SK-N-DZ (cell line): ENCODE results near the gene MMP7.
A peak's percentile ranks its signal among the peaks of the same experiment; 100 is the strongest.

ENCODE experiments used
- DNase-seq: peaks from one replicate; pipeline ENCODE4 v3.0.0-alpha.2; 2015; ENCODE audit warnings: low spot score

Gene MMP7

GRCh38 chr11:102495161-102496042 is 35.1 kb downstream of the MMP7 start:
- peak; percentile 54 for DNase-seq

DNA sequence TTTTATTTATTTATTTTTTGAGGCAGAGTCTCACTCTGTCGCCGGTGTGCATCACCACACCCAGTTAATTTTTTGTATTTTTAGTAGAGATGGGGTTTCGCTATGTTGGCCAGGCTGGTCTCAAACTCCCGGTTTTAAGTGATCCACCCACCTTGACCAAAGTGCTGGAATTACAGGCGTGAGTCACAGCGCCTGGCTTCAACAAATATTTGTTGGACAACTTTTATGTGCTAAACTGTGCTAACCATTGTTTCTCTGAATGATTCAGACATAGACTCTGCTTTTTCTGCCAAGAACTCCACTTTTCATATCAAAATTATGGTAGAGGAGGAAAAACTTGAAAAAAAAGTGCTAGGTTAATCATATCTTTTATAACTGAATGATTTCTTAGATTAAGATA is 36.3 kb downstream of the MMP7 start:
- DNase-seq: no peak

GRCh38 chr11:102493524-102493923 is 37.0 kb downstream of the MMP7 start:
- DNase-seq: no peak

DNA sequence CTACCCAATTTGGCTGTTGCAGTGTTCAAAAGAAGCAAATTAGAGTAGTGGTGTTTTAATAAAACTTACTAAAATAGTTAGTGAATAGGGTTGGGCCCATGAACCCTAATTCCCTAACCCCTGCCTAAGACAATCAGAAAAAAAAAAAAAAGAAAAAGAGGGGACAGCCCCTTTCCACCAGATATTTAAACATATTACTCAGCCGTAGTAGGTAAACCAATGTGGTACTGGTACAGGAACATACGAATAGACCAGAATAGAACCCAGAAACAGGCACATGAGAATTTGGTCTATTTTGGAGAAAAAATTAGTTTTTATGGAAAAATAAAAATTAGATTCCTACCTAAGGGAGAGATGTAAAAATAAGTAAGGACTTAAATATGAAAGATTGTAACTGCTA is 38.6 kb downstream of the MMP7 start:
- DNase-seq: no peak

- no peak for DNase-seq
These were observed 41.1 kb downstream of the MMP7 start for GRCh38 chr11:102489186-102490145.

DNA sequence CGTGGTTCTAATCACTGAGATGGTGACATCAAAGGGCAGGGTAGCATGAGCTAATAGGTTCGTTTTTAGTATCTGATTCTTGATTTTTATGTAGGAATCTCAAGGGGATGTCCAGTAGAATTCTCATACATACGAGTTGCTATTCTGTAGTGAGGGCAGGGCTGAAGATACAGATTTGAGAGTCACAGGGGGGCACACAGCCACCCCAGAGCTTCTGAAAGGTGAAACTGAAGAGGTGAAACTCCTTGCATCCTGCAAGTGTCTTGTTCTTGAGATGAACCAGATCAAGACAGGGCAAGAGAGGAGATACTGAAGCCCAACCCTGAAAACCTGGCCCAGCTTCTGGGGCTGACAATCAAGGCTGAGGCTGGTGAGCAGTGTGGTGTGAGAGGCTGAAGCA is 42.3 kb downstream of the MMP7 start:
- no peak for DNase-seq

GRCh38 chr11:102487214-102487613 is 43.3 kb downstream of the MMP7 start:
- no peak for DNase-seq

- no peak for DNase-seq
These were observed 44.0 kb downstream of the MMP7 start for GRCh38 chr11:102486584-102486983.

- DNase-seq: no peak
These were observed 45.3 kb downstream of the MMP7 start for GRCh38 chr11:102485095-102485722.

GRCh38 chr11:102482433-102482832 is 48.1 kb downstream of the MMP7 start:
- no peak for DNase-seq

DNA sequence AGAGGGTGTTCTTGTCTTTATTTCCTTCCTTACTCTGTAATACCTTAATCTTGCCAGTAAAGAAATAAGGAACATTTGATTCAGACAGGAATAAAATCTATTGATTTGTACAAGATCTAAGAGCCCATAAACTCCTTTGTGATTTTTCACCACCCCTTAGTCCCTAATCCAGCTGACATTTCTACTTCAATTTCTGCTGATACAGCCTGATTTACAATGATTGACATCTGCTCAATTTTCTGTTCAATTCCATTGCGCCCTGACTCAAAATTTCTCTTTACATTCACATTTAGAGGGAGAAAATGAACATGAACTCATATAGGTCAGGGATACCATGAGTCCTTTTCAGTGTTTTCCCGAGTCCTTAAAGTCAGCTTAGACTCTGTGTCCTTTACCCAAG is 50.8 kb downstream of the MMP7 start:
- no peak for DNase-seq

DNA sequence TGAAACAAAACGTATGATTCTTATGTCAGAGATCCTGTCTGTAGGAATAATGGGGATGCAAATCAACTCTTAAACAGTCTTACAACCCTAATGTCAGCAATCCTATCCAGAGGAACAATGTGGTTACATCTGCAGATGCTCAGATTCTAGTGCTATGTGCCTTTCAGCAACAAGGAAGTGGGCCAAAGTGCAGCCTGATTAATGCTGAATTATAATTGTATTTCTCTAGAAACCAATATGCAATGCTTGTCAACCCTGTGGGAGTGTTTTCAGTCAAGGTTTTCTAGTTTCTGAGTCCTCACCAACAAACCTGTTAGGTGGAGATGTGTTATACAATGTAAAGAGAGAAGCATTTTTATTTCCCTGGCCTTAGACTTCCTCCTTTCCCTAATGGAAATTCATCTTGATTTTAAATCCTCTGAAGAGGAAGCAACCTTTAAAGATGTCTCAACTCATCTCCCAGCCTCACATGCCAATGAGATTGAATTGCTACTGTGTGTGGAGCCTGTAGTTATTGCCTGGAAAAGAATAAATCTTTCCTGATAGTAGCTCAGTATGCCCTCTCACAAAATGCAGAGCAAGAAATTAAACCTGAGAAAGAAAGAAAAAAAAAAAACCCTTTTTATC is 51.8 kb downstream of the MMP7 start:
- DNase-seq: no peak

DNA sequence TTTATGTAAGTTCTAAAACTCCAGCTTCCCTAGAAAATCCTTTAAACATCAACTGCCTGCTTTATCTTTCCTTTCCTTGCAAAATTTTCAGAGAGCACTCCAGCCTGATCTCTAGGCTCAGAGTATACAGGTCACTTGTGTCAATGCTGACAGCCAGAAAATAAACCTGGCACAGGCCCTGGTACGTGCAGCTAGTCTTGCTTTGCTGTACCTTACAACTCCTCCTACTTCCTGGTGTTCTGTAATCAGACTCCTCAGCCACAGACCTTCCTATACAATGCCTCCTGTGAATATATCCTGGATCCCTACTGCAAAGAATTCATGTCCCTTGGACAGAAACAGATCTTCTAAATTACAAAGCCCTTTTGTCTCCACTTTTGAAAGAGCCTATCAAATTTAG is 53.7 kb downstream of the MMP7 start:
- DNase-seq: no peak

- no peak for DNase-seq
These were observed 54.5 kb downstream of the MMP7 start for GRCh38 chr11:102476069-102476468.

DNA sequence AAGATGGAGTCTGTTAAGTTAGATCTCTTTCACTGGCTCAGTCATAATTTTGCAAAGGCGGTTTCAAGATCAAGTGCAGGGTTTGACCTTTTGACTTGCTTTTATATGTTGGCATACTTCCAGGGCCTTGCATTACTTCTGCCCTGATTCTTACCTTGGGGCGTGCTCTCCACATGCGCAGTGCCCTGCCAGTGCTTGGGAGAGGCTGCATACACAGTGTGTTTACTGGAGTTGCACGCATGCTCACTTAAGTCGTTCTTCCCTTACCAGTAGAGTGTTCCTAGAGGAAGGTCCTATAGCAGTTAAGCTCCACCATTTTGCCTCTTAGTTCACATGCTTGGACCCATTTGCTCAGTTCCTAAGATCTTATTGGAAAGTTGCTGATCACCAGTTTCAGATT is 57.0 kb downstream of the MMP7 start:
- no peak for DNase-seq

- DNase-seq: no peak
These were observed 58.4 kb downstream of the MMP7 start for GRCh38 chr11:102472127-102472526.

- no peak for DNase-seq
These were observed 59.1 kb downstream of the MMP7 start for GRCh38 chr11:102471474-102471873.
